A549 (cell line): ENCODE data around the gene AUTS2.

Experiments used
- CTCF ChIP-seq: fragments of >200 bp; sonication (Bioruptor Twin); formaldehyde crosslinking; IDR thresholded peaks from 3 replicates; pipeline ENCODE4 v1.5.1; 2016
- JUN ChIP-seq, 2 experiments: fragments of >200 bp; sonication (Bioruptor Twin); formaldehyde crosslinking; IDR thresholded peaks; 2 replicates in 1 of 2; 3 replicates in 1 of 2; pipeline ENCODE4 v1.6.1; 2016 to 2017
- NPAS2 ChIP-seq: fragments of 250-450 bp; sonication (Bioruptor Pico); IDR thresholded peaks from 2 replicates; pipeline ENCODE4 v1.8.0; 2022; ENCODE audit warnings: mild to moderate bottlenecking, moderate library complexity, borderline replicate concordance
- PHF8 ChIP-seq: fragments of 200-600 bp; sonication (generic); IDR thresholded peaks from 2 replicates; pipeline ENCODE4 v1.6.1; 2016; ENCODE audit warnings: low read depth, mild to moderate bottlenecking, antibody characterized with exemption, moderate library complexity, borderline replicate concordance
- POLR2A ChIP-seq: IDR thresholded peaks from 2 replicates; pipeline ENCODE4 v1.6.1; 2012; ENCODE audit warnings: mild to moderate bottlenecking, low read length
- REST ChIP-seq: fragments of 200-600 bp; sonication (generic); IDR thresholded peaks from 2 replicates; pipeline ENCODE4 v1.6.1; 2016; ENCODE audit warnings: antibody characterized with exemption, mild to moderate bottlenecking, moderate library complexity
- TF ChIP-seq, protein P1 (sequence below): fragments of 450-650 bp; IDR thresholded peaks from 2 replicates; pipeline ENCODE4 v1.6.1; 2014; ENCODE audit warnings: antibody characterized with exemption

GRCh38 chr7:69635555-69636185, 37.4 kb downstream of the AUTS2 start:
- no peak for TF ChIP-seq CTCF
- TF ChIP-seq, protein P1, sequence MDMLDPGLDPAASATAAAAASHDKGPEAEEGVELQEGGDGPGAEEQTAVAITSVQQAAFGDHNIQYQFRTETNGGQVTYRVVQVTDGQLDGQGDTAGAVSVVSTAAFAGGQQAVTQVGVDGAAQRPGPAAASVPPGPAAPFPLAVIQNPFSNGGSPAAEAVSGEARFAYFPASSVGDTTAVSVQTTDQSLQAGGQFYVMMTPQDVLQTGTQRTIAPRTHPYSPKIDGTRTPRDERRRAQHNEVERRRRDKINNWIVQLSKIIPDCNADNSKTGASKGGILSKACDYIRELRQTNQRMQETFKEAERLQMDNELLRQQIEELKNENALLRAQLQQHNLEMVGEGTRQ: no peak
- TF ChIP-seq PHF8: no peak
- TF ChIP-seq NPAS2 (CRISPR knock-in tag): no peak
- TF ChIP-seq POLR2A: no peak
- no peak for TF ChIP-seq JUN (IDR thresholded peaks at IDR 0.05)
- no peak for TF ChIP-seq REST
